T-helper 22 cell (primary cell): ENCODE measurements around the gene HIRA.
"Not testable (repeated sequence)": the region's sequence is repeated elsewhere in the genome, so short reads cannot be mapped to it uniquely, and the experiment has no call there.

Experiments used
- DNase-seq: peaks from one replicate; pipeline ENCODE4 v3.0.0-alpha.2; 2020; ENCODE audit warnings: low read depth

The HIRA gene

GRCh38 chr22:19385221-19385906 is 46.2 kb downstream of the HIRA start:
- DNase-seq, result no peak

GRCh38 chr22:19383292-19383691 is 48.2 kb downstream of the HIRA start:
- DNase-seq, result no peak

GRCh38 chr22:19382240-19382639 is 49.3 kb downstream of the HIRA start:
- no peak for DNase-seq

GRCh38 chr22:19378344-19378674 is 53.2 kb downstream of the HIRA start:
- DNase-seq, result no peak

DNA sequence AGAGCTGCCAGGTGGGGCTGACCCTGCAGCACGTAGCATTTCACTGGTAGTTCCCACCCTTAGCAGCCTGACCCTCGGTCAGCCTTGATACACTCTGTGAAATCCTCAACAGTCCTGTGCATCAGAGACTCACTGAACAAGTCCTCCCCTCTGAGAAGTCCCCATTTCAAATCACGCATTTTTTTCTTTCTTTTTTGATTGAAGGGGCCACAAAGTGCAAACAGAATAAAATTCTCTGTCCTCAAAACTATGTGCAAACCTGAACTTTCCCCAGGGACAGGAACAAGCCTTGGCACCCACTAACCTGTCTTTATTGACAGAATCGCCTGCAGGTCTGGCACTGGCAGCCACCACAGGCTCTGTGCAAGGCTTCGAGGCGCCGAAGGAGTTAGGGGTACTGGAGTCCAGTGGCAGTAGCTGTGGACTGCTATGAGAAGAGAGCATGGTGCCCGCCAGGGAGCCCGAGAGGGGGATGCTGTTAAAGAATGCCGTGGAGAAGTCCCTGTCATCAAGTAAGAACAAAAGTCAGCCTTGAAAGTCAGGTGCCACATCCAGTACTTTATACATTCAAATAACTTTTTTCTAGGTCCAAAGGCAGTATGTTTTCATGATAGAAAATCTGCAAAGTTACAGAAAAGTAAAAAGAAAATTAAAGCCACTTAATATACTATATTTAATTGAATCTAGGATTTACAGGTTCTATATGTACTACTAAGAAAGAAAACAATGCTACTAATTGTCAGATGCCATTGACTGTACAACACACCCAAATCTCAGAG is 53.8 kb downstream of the HIRA start:
- no peak for DNase-seq

GRCh38 chr22:19376971-19377370 is 54.6 kb downstream of the HIRA start:
- no peak for DNase-seq

DNA sequence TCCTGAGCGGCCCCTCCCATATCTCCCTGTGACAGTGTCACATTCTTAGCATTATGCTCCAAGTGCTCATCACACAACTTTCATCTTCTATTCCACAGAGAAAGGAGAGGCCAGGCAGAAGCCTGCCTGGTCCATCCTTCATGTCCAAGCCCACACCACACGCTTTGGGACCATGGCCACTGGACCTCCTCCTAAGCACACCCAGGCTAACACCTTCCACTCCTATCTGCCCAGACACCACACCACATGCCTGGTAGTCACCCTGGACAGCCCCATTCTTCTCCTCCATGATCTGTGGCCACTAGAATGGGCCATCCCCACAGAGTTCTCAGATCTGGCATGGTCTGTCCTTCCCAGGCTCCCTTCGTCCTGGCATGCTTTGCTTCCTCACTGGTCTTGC is 55.3 kb downstream of the HIRA start:
- no peak for DNase-seq

DNA sequence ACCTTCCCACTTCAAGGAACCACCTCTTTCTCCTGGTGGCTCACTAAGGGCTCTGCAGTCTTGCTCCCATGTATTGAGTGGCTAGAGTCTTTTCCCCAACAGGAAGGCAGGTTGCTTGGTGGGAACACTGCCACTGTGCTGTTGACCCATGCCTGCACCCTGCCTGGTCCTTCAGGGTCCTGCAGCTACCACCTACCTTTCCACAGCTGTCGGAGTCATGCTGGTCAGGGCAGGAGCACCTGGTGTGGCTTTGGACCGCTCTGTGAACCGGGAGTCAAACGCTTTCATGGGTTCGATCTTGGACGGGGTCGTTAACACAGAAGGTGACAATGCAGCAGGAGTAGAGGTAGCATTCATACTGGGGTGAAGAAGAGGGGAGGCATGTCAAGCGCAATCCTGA is 56.1 kb downstream of the HIRA start:
- no peak for DNase-seq

- no peak for DNase-seq
Observed at GRCh38 chr22:19374410-19374809, 57.1 kb downstream of the HIRA start.

DNA sequence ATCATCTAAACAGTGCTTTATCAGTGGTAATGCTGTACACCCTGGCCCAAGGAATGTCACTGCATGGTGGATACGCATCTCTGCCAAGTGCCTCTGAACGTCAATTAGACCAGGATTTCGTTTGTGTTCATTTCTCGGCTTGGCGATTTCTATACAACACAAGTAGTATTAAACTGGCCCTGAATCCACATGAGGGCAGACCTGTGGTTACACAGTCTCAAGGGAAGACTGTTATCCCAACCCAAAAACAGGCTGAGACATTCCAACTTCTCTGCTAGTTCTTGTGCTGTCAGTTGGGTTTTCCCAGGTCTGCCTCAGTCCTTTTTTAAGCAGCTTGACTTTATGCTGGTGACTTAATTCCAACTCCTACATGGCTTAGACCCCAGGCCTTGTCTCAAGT is 58.1 kb downstream of the HIRA start:
- no peak for DNase-seq

DNA sequence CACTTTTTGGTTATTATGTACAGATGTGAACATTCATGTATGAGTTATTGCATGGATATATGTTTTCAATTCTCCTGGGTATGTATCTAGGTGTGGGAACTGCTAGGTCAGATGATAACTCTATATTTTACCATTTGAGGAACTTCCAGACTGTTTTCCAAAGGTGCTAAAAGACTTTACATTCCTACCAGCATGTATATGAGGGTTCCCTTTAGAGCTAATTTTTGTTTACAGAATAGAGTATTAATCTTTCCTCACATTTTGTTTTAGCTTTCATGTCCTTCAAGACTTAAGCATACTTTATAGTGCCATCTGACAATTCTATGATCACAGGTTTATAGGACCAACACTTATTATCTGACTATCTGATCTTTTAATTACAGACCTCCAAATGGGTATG is 59.6 kb downstream of the HIRA start:
- no peak for DNase-seq

DNA sequence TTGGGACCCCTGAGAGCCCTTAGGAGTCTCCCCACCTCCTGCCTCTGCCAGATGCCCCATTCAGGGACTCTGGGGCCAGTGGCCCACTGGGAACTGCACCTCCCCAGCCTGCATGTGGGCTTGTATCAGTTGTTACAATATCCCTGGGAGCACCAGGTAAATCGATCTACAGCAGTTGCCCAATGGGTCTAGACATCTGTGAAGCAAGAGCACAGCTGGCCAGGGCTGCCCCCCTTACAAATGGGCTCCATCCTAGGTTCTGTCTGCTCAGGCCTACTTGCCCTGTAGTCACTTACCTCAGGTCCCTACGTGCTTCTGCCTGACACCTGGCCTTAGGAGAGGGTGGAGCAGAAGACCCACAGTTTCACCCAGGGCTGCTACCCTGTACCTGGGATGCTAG is 62.7 kb downstream of the HIRA start:
- no peak for DNase-seq

DNA sequence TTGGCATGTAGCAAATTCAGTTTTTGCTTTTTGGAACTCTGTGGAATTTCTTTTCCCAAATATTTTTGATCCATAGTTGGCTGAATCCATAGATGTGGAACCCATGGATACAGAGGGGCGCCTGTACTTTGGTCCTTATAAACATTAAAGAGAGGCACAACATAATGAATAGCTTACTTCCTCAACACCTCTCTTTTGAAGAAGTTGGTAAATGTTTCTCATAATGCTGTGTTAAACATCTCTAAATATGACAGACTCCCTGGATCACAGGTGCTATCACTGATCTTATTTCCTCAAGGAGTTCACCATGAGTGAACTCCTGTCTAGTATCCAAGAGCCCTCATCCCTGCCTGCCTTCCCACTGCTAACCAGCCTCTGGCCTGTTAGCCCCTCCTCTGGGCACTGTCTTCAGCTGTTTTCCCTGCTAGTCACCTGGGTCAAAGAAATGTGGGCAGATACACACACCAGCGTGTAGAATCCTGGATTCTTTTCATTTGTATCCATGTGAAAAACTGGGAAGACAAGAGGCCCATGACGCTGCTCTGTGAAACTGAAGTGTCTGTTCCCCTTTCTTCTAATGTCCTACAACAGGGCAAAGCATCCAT is 63.7 kb downstream of the HIRA start:
- no peak for DNase-seq

- not testable (repeated sequence) for DNase-seq
Observed at GRCh38 chr22:19363541-19363940, 68.0 kb downstream of the HIRA start.

DNA sequence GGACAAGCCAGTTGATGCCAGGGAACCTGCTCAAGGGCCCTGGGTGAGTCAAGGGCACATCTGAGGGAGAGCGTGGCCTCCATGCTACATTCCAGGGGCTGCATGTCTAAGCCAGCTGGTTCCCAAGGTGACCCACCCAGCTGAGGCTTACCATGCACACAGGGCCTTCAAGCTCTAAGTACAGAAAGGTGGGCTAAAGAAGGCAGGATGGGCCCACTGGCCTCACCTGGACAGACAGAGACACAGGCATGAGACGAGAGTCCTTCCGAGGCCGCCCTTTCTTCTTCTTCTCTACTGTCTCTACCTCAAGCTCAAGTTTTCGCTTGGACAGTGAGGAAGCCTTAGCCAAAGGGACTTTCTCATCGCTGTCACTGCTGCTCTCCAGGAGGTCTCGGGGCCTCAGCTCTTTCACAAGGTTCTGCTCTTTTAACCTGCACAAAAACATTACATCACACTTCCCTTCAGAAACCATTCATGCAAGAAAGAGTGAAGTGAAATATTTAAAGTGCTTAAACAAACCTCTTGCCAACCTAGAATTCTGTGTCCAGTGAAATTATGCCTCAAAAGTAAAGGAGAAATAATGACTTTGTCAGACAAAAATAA is 69.9 kb downstream of the HIRA start:
- DNase-seq, result no peak

DNA sequence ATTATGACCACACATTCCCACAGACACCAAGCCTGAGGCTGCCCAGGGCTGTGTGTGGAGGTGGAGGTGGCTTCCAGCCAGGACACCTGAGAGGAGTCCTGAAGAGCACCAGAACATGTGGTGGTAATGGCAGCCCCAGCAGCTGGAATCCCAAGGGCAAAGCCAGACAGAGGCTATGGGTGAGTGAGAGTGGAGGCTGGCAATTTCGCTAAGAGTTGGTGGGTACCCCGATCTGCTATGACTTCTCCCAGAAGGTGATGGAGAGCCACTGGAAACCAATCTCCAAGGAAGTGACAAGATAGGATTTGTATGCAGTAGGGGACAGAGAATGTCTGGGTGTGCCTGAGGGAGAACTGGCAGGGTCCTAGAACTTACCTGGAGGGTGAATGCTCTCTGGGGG is 70.7 kb downstream of the HIRA start:
- no peak for DNase-seq

GRCh38 chr22:19360300-19360792 is 71.2 kb downstream of the HIRA start:
- no peak for DNase-seq

GRCh38 chr22:19359554-19360299 is 71.8 kb downstream of the HIRA start:
- DNase-seq, result no peak

DNA sequence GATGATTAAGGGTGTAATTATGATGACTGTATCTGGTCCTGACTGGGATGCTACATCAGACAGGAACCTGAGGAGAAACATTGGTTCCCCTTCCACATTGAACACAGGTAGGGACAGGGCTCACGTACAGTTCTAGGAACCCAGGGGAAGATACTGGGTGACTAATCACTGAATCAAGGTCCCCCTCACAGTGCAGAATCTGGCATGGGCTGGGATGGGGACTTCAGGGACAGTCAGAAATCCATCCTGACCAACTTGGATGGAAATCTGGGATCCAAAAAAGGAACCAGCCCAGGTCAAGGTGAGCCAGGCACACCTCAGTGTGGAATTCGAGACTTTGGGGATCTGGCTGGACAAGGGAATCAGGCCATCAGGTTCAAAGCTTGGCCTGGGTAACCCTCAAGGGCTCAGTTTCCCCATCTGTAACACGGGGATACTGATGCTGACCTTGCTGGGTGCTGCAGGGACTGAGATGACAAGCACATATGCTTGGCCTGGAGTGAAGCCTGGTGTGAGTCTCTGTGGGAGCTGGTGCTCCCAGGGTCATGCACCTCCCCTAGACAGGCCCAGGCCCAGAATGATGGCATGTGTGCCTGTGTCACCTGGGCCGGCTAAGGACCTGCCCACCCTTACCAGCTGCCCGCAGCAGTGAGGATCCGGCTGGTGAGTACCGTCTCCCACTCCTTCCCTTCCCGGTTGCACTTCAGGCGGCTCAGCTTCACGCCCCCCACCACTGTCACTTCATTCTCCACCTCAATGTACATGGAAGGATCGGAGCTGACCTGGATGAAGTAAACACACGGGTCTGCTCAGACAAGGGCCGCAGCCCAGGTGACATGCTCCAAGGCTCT is 72.6 kb downstream of the HIRA start:
- DNase-seq, result no peak

GRCh38 chr22:19358195-19358594 is 73.3 kb downstream of the HIRA start:
- DNase-seq, result no peak
